K562 (cell line): ENCODE measurements around the gene ABCB9. TPM values are rescaled to one million over a fixed set of nuclear protein-coding genes. Genes with fewer than 3 reads are reported as not detected.

ENCODE experiments used
- CHCHD3 ChIP-seq: fragments of 250-450 bp; sonication (Bioruptor Pico); IDR thresholded peaks from 2 replicates; pipeline ENCODE4 v2.1.2; 2022; ENCODE audit warnings: mild to moderate bottlenecking
- CTCF ChIP-seq, 3 experiments: IDR thresholded peaks in 2 of 3; conservative IDR thresholded peaks in 1 of 3; 2 replicates each; pipeline ENCODE4 v1.5.1; 2011 to 2012; ENCODE audit warnings: low read length in 3 of 3, mild to moderate bottlenecking in 3 of 3, control low read depth in 2 of 3, improper control_type of control experiment in 1 of 3, inconsistent platforms in 1 of 3, low read depth in 1 of 3, mixed read lengths in 1 of 3, moderate library complexity in 1 of 3; ENCODE audit not compliant: insufficient read depth in 2 of 3
- FOXP1 ChIP-seq: sonication (generic); formaldehyde crosslinking; IDR thresholded peaks from 2 replicates; pipeline ENCODE4 v1.8.0; 2022; ENCODE audit warnings: mild to moderate bottlenecking, missing genetic modification reagents
- HDAC3 ChIP-seq: fragments of 450-650 bp; IDR thresholded peaks from 2 replicates; pipeline ENCODE4 v1.6.1; 2018; ENCODE audit warnings: borderline replicate concordance, mild to moderate bottlenecking, moderate library complexity; ENCODE audit not compliant: partially characterized antibody
- NR2F6 ChIP-seq: fragments of 450-650 bp; formaldehyde crosslinking; IDR thresholded peaks from 2 replicates; pipeline ENCODE4 v1.4.0; 2020; ENCODE audit warnings: mild to moderate bottlenecking
- POLR2B ChIP-seq: fragments of 450-650 bp; IDR thresholded peaks from 2 replicates; pipeline ENCODE4 v1.6.1; 2018; ENCODE audit warnings: low read depth; ENCODE audit not compliant: partially characterized antibody
- RBFOX2 ChIP-seq: fragments of 200-400 bp; formaldehyde crosslinking; IDR thresholded peaks from 2 replicates; pipeline ENCODE4 v1.6.1; 2017; ENCODE audit warnings: low read depth, mild to moderate bottlenecking, low read length, moderate library complexity
- SMARCE1 ChIP-seq: fragments of 450-650 bp; IDR thresholded peaks from 2 replicates; pipeline ENCODE4 v1.7.1; 2016; ENCODE audit warnings: mild to moderate bottlenecking
- ZNF253 ChIP-seq: fragments of 250-450 bp; sonication (Bioruptor Pico); conservative IDR thresholded peaks from 2 replicates; pipeline ENCODE4 v1.6.1; 2021; ENCODE audit warnings: mild to moderate bottlenecking
- ZNF584 ChIP-seq: fragments of 200-800 bp; sonication (Bioruptor generic); IDR thresholded peaks from 2 replicates; pipeline ENCODE4 v1.6.1; 2016; ENCODE audit warnings: low read depth, mild to moderate bottlenecking, missing genetic modification characterization, missing compliant biosample characterization
- ZNF75A ChIP-seq: fragments of 450-650 bp; formaldehyde crosslinking; IDR thresholded peaks from 2 replicates; pipeline ENCODE4 v1.4.0; 2020; ENCODE audit warnings: mild to moderate bottlenecking
- polyA plus RNA-seq, 8 experiments: library from polyadenylated mRNA; depleted of rRNA in 4 of 8; stranded (reverse) in 5 of 8; unstranded in 3 of 8; fragments of >200 nt; fragmentation: Nextera tagmentation in 2 of 8; fragmentation: Illumina TruSeq in 1 of 8; extraction: Ambion mirVana in 2 of 8; extraction: Trizol in 1 of 8; gene quantifications; 2 replicates each; pipeline versions ENCODE4 v1.2.1 to v1.2.3, GENCODE V29; 2011 to 2014; ENCODE audit warnings: inconsistent platforms in 1 of 8, missing spikeins in 1 of 8
- total RNA-seq, 7 experiments: library from RNA; depleted of rRNA in 6 of 7; stranded (reverse); fragments of >200 nt in 6 of 7; fragmentation: Illumina TruSeq in 2 of 7; extraction: Trizol in 2 of 7; gene quantifications; 2 replicates each; pipeline versions ENCODE4 v1.2.1 to v1.2.3, GENCODE V29; 2011 to 2021; ENCODE audit warnings: low replicate concordance in 1 of 7
- TF ChIP-seq, protein P1 (sequence below): fragments of 250-450 bp; sonication (Bioruptor Pico); IDR thresholded peaks from 2 replicates; pipeline ENCODE4 v1.8.0; 2022; ENCODE audit warnings: inconsistent platforms, mild to moderate bottlenecking, moderate library complexity, borderline replicate concordance
- TF ChIP-seq, protein P2 (sequence below): sonication (generic); formaldehyde crosslinking; IDR thresholded peaks from 2 replicates; pipeline ENCODE4 v1.8.1; 2022; ENCODE audit warnings: missing genetic modification reagents
- TF ChIP-seq, protein P3 (sequence below): fragments of 450-650 bp; IDR thresholded peaks from 2 replicates; pipeline ENCODE4 v1.6.1; 2016; ENCODE audit warnings: antibody characterized with exemption
- TF ChIP-seq, protein P4 (sequence below): sonication (generic); formaldehyde crosslinking; IDR thresholded peaks from 2 replicates; pipeline ENCODE4 v1.8.1; 2022; ENCODE audit warnings: missing genetic modification reagents
- TF ChIP-seq, protein P5 (sequence below): IDR thresholded peaks from 2 replicates; pipeline ENCODE4 v1.6.1; 2011; ENCODE audit warnings: borderline replicate concordance, low read depth, mild to moderate bottlenecking, moderate library complexity, low read length; ENCODE audit not compliant: insufficient read depth, poor library complexity, severe bottlenecking

Gene ABCB9
- total and polyA plus RNA-seq, 9 of the 15 experiments (the other 6 are each of a cell fraction or from before 2014, with no cell fraction given), result 0.20 to 12.6 (median 6.2) TPM

- TF ChIP-seq, protein P1, sequence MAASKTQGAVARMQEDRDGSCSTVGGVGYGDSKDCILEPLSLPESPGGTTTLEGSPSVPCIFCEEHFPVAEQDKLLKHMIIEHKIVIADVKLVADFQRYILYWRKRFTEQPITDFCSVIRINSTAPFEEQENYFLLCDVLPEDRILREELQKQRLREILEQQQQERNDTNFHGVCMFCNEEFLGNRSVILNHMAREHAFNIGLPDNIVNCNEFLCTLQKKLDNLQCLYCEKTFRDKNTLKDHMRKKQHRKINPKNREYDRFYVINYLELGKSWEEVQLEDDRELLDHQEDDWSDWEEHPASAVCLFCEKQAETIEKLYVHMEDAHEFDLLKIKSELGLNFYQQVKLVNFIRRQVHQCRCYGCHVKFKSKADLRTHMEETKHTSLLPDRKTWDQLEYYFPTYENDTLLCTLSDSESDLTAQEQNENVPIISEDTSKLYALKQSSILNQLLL (CRISPR knock-in tag), result no peak
- TF ChIP-seq NR2F6 (CRISPR knock-in tag), result no peak
- TF ChIP-seq, protein P2, sequence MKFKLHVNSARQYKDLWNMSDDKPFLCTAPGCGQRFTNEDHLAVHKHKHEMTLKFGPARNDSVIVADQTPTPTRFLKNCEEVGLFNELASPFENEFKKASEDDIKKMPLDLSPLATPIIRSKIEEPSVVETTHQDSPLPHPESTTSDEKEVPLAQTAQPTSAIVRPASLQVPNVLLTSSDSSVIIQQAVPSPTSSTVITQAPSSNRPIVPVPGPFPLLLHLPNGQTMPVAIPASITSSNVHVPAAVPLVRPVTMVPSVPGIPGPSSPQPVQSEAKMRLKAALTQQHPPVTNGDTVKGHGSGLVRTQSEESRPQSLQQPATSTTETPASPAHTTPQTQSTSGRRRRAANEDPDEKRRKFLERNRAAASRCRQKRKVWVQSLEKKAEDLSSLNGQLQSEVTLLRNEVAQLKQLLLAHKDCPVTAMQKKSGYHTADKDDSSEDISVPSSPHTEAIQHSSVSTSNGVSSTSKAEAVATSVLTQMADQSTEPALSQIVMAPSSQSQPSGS (CRISPR knock-in tag), result no peak
- TF ChIP-seq, protein P3, sequence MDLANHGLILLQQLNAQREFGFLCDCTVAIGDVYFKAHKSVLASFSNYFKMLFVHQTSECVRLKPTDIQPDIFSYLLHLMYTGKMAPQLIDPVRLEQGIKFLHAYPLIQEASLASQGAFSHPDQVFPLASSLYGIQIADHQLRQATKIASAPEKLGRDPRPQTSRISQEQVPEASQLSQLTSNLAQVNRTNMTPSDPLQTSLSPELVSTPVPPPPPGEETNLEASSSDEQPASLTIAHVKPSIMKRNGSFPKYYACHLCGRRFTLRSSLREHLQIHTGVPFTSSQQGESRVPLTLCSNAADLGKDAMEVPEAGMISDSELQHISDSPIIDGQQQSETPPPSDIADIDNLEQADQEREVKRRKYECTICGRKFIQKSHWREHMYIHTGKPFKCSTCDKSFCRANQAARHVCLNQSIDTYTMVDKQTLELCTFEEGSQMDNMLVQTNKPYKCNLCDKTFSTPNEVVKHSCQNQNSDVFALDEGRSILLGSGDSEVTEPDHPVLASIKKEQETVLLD, result 0 out of 2 replicates have a peak, but pooled peaks have one; percentile 23
- peak; percentile 47; the same call in 1 of the 2 replicates for TF ChIP-seq RBFOX2
- TF ChIP-seq, protein P4, sequence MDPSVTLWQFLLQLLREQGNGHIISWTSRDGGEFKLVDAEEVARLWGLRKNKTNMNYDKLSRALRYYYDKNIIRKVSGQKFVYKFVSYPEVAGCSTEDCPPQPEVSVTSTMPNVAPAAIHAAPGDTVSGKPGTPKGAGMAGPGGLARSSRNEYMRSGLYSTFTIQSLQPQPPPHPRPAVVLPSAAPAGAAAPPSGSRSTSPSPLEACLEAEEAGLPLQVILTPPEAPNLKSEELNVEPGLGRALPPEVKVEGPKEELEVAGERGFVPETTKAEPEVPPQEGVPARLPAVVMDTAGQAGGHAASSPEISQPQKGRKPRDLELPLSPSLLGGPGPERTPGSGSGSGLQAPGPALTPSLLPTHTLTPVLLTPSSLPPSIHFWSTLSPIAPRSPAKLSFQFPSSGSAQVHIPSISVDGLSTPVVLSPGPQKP (CRISPR knock-in tag), result no peak
- no peak for TF ChIP-seq POLR2B
- no peak for TF ChIP-seq ZNF253
- no peak for TF ChIP-seq HDAC3
- no peak for TF ChIP-seq ZNF584 (CRISPR knock-in tag)
- no peak for TF ChIP-seq ZNF75A
- no peak for TF ChIP-seq CHCHD3 (CRISPR knock-in tag)
- no peak for TF ChIP-seq FOXP1 (CRISPR knock-in tag)
- TF ChIP-seq, protein P5, sequence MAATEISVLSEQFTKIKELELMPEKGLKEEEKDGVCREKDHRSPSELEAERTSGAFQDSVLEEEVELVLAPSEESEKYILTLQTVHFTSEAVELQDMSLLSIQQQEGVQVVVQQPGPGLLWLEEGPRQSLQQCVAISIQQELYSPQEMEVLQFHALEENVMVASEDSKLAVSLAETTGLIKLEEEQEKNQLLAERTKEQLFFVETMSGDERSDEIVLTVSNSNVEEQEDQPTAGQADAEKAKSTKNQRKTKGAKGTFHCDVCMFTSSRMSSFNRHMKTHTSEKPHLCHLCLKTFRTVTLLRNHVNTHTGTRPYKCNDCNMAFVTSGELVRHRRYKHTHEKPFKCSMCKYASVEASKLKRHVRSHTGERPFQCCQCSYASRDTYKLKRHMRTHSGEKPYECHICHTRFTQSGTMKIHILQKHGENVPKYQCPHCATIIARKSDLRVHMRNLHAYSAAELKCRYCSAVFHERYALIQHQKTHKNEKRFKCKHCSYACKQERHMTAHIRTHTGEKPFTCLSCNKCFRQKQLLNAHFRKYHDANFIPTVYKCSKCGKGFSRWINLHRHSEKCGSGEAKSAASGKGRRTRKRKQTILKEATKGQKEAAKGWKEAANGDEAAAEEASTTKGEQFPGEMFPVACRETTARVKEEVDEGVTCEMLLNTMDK, result peak; percentile 11
- TF ChIP-seq CTCF (IDR thresholded peaks at IDR 0.05 in 2 of 3, conservative IDR thresholded peaks at IDR 0.05 in 1 of 3; ENCODE audit: insufficient read depth in 2 of 3, low read depth in 1 of 3, low read length in 3 of 3), result peak in 2 of 3 experiments; percentile 26 to 38; a peak in 1 of 6 replicates
- peak; percentile 64; the same call in 1 of the 2 replicates for TF ChIP-seq SMARCE1
These were observed 71.8 kb downstream of the ABCB9 start (continued) for GRCh38 chr12:122894193-122895121.
